HG03045 (cell line): ENCODE results near the gene TAF3.

Source experiments
- ATAC-seq: cut with Tn5 transposase; IDR thresholded peaks from one replicate; pipeline ENCODE4 v1.9.1; 2021; ENCODE audit warnings: mild to moderate bottlenecking, moderate library complexity; ENCODE audit not compliant: unreplicated experiment

TAF3 gene

DNA sequence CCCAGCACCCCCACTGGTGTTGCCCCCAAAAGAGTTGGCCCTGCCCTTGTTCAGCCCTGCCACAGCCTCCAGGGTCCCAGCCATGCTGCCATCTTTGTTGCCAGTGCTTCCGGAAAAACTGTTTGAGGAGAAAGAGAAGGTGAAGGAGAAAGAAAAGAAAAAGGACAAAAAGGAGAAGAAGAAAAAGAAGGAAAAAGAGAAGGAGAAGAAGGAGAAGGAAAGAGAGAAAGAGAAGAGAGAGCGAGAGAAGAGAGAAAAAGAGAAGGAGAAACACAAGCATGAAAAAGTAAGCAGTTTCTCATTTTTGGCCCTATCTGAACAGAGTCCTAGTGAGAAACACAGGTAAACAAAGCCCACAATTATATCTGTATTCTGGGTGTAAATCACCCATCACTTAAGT, 147.2 kb downstream of the TAF3 start:
- ATAC-seq = no peak

GRCh38 chr10:7967035-7967434, 148.7 kb downstream of the TAF3 start:
- no peak for ATAC-seq

DNA sequence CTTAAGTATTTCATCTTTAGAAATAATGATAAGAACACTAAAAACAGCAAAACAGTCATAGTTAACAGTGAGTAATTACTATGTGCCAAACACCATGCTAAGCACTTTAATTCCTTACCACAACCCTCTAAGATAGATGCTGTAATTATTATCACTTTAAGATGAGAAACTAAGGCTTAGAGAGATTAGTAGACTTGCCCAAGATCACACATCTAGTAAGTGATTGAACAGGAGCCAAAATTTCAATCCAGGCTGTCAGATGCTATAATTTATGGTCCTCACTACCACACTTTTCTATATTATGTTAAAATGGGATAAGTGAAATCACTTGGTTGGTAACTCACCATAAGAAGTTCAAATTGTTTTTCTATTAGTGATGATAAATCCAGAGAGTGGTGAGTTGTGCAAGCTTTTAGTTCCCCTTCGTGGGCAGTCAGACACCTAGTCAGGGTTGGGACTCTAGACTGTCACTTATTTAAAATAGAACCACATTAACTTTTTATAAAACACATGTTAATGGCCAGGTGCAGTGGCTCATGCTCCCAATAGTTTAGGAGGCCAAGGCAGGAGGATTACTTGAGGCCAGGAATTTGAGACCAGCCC, 150.3 kb downstream of the TAF3 start:
- ATAC-seq = no peak

DNA sequence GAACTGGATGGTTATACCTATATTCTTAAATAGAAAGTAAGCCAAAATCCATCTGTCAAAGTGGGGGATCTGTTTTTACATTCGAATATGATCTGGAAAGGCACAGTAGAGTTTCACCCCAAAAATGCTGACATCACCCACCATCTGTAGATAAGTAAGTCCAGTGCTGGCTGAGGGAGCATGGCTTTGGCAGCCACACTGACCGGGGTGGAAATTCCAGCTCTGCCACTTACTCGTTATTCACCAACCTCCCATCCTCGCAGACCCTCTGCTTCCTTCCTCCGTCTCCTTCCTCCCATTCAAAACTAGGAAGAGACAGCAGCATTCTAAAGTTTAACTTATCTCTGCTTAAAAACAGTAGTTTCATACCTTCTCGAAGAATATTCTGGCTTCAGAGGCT, 151.3 kb downstream of the TAF3 start:
- ATAC-seq = no peak

DNA sequence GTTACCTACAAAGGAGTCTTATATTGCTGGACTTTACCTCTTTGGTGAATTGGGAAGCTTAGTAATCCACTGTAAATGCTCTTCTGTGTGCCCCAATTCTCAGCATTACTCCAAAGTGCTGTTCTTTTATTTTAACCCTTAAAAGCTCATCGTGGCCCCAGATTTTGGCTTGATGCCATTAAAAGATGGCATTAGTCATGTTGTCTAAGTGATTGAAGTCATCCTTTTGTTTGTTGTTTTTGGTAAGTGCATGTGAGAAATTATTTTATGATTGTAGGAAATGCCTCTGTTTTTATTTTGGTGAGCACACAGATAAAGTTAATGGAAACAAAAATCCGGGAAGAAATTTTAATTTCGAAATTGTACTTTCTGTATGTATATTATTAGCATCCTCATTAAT, 153.6 kb downstream of the TAF3 start:
- no peak for ATAC-seq

GRCh38 chr10:7972367-7972766, 154.1 kb downstream of the TAF3 start:
- ATAC-seq = no peak

DNA sequence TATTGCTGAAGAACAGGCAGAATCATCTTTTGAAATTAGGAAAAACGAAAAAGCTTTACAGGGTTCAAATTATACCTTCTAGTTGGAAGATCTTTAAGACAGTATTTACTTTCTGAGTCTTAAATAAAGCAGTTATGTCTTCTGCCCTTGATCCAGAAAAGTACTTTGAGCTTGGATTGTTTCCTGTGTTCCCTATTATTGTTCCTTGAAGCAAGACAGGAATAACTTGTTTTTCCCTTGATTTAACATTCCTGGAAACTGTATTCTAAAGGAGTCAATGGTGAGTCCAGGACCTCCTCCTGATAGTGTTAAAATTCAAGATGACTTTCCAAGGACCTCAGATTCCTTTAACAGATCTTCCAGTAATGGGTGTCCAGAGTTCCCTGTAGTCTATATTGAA, 161.9 kb downstream of the TAF3 start:
- ATAC-seq = no peak

GRCh38 chr10:7982727-7983126, 164.4 kb downstream of the TAF3 start:
- no peak for ATAC-seq

DNA sequence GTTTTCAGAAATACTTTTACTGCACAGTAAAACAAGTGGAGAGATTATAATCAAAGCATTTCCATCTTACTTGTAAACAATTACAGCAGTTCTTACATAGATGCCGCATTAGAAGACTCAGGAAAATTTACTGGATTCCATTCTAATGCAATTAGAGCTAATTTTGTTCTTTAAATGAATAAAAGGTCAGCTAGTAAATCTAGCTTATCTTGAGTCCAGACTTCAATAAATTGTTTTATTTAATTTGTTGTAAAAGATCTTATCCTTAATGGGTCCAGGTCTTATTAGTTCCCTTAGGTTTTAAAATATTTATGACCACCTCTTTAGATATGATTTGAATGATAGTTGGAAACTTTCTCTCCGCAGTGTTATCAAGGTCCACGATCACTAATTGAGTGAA, 166.0 kb downstream of the TAF3 start:
- ATAC-seq = no peak

DNA sequence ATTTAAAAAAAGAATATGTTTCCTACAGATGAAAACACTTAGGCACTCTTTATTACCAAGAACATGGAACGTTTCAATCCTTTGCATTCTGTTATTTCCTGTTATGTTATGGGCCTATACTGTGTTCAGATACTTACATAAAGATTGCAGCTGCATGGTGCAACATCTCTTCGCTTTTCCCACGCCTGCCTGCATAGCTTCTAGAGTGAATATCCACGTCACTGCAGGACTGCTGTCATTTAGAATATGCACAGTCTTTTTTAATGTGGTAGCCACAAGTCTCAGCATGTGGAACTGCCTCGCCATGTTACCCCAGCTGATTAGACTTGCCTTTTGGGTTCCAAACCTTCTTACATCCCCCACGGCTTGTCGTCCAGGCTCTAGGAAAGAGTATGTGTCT, 166.6 kb downstream of the TAF3 start:
- ATAC-seq = no peak

- no peak for ATAC-seq
Observed at GRCh38 chr10:7986851-7987250, 168.5 kb downstream of the TAF3 start.

- ATAC-seq = no peak
Observed at GRCh38 chr10:7988989-7989388, 170.7 kb downstream of the TAF3 start.

DNA sequence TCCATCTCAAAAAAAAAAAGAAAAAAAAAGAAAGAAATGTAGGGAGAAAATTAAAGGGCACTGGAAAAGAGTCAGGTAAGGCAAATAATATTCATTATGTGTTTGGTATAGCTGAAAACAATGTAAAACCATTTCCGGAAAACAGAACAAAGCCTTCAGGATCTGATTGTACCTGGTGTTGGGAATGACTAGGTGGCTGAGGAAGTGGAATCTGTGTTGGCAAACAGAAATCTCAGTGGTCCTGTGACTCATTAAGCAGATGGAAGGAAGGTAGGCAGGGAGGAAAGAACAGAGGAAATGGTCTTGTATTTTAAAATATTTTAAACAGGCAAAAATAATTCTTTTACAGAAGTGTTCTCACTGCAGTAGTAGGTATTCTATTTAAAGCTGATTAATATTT, 180.5 kb downstream of the TAF3 start:
- no peak for ATAC-seq

GRCh38 chr10:8004469-8005000, 186.2 kb downstream of the TAF3 start:
- ATAC-seq = no peak

DNA sequence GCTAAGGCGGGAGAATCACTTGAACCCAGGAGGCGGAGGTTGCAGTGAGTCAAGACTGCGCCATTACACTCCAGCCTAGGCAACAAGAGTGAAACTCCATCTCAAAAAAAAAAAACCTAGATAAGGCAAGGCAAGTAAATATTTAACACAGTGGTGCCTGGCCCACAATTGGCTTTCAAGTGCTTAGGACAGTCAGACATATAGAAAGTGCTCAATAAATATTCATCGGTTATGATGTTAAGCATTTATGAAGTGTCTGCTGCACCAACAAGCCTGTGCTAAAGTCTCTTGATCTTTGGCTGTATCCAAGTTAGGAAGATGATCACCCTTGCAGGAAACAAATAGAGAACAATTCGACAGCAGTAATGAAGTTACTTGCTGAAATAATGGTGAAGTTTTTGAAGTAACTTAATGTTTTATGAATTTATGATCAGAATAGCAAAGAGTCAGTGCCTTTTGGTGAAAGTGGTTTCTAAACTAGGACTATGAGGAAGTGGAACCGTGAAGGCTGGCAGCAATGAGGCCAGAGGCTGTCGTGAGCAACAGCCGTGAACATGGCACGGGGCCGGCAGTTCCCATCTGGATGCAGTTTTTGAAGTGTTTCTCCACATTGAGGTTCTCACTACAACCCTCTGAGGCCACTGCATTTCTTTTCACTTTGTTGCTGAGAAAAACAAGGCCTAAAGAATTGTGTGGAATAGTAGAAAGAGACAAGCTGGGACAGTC, 188.1 kb downstream of the TAF3 start:
- ATAC-seq = no peak

DNA sequence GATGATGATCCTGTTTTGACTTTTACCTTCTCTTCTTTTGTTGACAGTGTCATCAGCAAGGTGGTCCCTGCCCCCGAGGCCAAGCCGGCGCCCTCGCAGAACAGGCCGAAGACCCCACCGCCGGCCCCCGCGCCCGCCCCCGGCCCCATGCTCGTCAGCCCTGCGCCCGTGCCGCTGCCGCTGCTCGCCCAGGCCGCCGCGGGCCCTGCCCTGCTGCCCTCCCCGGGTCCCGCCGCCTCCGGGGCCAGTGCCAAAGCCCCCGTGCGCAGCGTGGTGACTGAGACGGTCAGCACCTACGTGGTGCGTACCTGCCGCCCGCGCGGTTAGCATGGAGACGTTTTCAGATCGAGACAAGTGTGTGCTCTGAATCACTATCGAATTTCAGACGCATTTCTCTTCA, 190.7 kb downstream of the TAF3 start:
- ATAC-seq = no peak

DNA sequence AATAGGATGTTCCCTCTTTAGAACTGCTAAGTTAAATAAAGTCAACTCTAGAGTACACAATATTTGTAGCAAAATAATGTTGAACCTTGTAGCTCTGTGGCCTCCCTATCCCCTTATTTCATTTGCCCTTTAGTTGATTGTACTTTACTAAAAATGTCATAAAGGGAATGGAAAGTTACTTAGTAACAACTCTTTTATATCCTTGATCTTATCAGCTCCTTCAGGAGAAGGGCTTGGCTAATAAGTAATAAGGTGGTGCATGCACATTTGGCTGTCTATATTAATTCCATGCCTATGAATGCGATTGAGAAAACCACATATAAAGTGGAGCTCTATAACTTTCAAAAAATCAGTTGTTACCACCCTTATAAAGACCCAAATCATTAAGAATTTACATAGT, 194.7 kb downstream of the TAF3 start:
- ATAC-seq = no peak

DNA sequence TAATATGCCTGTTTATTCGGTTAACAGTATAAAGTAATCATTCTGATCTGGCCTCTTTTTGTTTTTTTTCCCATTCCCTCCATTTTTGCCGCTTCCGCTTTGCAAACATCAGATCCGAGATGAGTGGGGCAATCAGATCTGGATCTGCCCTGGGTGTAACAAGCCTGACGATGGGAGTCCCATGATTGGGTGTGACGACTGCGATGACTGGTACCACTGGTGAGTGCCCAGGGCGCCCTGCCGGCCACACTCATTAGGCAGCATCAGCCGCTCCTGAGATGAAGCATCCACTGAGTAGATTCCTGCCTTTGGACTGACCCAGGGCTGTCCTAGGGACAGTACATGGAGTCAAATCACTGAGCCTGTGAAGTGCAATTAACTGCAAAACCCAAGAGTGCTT, 195.3 kb downstream of the TAF3 start:
- no peak for ATAC-seq

- ATAC-seq = no peak
Observed at GRCh38 chr10:8014649-8015048, 196.3 kb downstream of the TAF3 start.

DNA sequence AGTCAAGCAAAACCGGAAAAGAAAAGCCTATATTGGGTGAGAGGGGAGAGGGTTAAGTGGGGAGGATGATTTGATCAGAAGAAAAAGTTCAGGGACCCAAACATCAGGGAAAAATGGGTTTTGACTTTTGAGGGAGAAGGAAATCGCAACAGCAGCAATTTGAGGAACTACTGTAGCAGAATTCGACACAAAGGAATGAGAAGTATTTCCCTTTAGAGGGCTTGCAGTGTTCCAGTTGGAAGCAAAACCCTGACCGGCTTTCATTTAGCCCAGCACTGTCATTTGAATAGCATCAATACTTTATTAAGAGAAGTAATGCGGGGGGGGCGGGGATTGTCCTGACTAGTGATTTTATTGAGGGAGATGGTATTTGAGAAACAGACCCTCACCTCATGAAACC, 199.0 kb downstream of the TAF3 start:
- ATAC-seq = no peak

DNA sequence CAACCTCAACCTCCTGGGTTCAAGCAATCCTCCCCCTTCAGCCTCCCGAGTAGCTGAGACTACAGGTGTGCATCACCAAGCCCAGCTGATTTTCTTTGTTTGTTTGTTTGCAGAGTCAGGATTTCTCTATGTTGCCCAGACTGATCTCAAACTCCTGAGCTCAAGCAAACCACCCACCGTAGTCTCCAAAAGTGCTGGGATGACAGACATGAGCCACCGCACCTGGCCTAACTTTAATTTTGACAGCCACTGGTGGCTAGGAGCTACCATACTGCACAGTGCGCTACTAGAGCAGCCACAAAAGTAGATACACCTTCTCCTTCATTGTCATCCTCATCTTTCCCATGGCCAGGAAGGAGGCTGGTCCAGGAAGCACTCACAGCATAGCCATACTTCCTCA, 205.0 kb downstream of the TAF3 start:
- no peak for ATAC-seq

DNA sequence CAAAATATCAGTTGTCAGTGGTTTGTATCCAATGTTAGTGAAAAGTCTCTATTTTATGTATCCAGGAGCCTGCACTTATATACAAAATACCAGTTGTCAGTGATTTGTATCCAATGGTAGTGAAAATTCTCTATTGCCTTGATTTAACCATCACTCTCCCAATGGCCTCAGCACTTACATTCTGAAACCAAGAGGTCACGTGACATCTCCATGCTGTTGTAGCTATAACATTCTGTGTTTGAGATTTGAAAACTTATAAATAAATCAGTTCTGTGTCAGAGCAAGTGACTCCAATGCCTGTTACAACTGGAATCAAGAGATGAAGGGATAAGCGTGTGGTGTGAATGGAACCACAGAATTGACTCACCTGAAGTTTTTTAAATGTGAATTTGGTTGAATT, 205.5 kb downstream of the TAF3 start:
- ATAC-seq = no peak
